ENCODE results near the gene TTC32. TPM values are rescaled to one million over a fixed set of nuclear protein-coding genes. Genes with fewer than 3 reads are reported as not detected.

TTC32 gene
- total RNA-seq, 1 donor from 2014 or later = 4.2 TPM

- no peaks in the 10 kb centered on the region for H4K20me1 ChIP-seq (ENCODE audit: insufficient read depth, low read length)
- Mint-ChIP-seq H3K4me1 (ENCODE audit: low read depth, unreplicated experiment) (no peaks in the 10 kb centered on the region), H3K9me3 (ENCODE audit: unreplicated experiment) (peaks cover 5% of the 10 kb centered on the region), H3K27ac (ENCODE audit: unreplicated experiment) (no peak overlapping the region), H3K36me3 (ENCODE audit: low read depth, unreplicated experiment) (peaks cover 7% of the 10 kb centered on the region), H3K4me3 (ENCODE audit: unreplicated experiment) (no peak overlapping the region), H3K27me3 (ENCODE audit: low read depth, unreplicated experiment) (peaks cover 26% of the 10 kb centered on the region)
- no peak overlapping the region for H3K9ac ChIP-seq (ENCODE audit: low read length)
- TF ChIP-seq EZH2 (IDR thresholded peaks at IDR 0.05; ENCODE audit: insufficient read depth, low read length) = no peak
- no peak for TF ChIP-seq CTCF (IDR thresholded peaks at IDR 0.05; ENCODE audit: insufficient read depth, low read depth, low read length)
- no peak for DNase-seq (ENCODE audit: low read depth)
- no peak overlapping the region for H3K27ac ChIP-seq (ENCODE audit: low read depth, low read length)
- no peak overlapping the region for H3K4me2 ChIP-seq (ENCODE audit: low read length)
- H3K9me3 ChIP-seq (ENCODE audit: insufficient read depth, low read depth, low read length) = no peaks in the 10 kb centered on the region
- H3K4me1 ChIP-seq (ENCODE audit: insufficient read depth, low read length) = no peaks in the 10 kb centered on the region
- H3K36me3 ChIP-seq (ENCODE audit: insufficient read depth, low read length) = no peaks in the 10 kb centered on the region
- no peak overlapping the region for H2AFZ ChIP-seq (ENCODE audit: low read depth, low read length)
- H3K79me2 ChIP-seq (ENCODE audit: insufficient read depth, low read length) = no peaks in the 10 kb centered on the region
- no peak overlapping the region for H3K4me3 ChIP-seq (ENCODE audit: insufficient read depth, low read depth, low read length)
- no peak for FAIRE-seq
- no peaks in the 10 kb centered on the region for H3K27me3 ChIP-seq (ENCODE audit: insufficient read depth, low read length)
Measured at GRCh38 chr2:19879120-19879519, 22.7 kb downstream of the TTC32 start.

- Histone ChIP-seq H3K4me3 (ENCODE audit: insufficient read depth, low read depth, low read length) (no peak overlapping the region), H3K27ac (ENCODE audit: low read depth, low read length) (no peak overlapping the region), H3K9me3 (ENCODE audit: insufficient read depth, low read depth, low read length) (no peaks in the 10 kb centered on the region), H3K27me3 (ENCODE audit: insufficient read depth, low read length) (no peaks in the 10 kb centered on the region), H2AFZ (ENCODE audit: low read depth, low read length) (no peak overlapping the region), H3K4me1 (ENCODE audit: insufficient read depth, low read length) (no peaks in the 10 kb centered on the region), H3K4me2 (ENCODE audit: low read length) (no peak overlapping the region), H4K20me1 (ENCODE audit: insufficient read depth, low read length) (no peaks in the 10 kb centered on the region), H3K36me3 (ENCODE audit: insufficient read depth, low read length) (no peaks in the 10 kb centered on the region), H3K79me2 (ENCODE audit: insufficient read depth, low read length) (no peaks in the 10 kb centered on the region), H3K9ac (ENCODE audit: low read length) (no peak overlapping the region)
- H3K4me1 Mint-ChIP-seq (ENCODE audit: low read depth, unreplicated experiment) = no peaks in the 10 kb centered on the region
- no peak for DNase-seq (ENCODE audit: low read depth)
- H3K36me3 Mint-ChIP-seq (ENCODE audit: low read depth, unreplicated experiment) = peaks cover 7% of the 10 kb centered on the region
- H3K27ac Mint-ChIP-seq (ENCODE audit: unreplicated experiment) = no peak overlapping the region
- H3K27me3 Mint-ChIP-seq (ENCODE audit: low read depth, unreplicated experiment) = peaks cover 24% of the 10 kb centered on the region
- FAIRE-seq = no peak
- TF ChIP-seq EZH2 (IDR thresholded peaks at IDR 0.05; ENCODE audit: insufficient read depth, low read length) (no peak), CTCF (IDR thresholded peaks at IDR 0.05; ENCODE audit: insufficient read depth, low read depth, low read length) (no peak)
- no peak overlapping the region for H3K4me3 Mint-ChIP-seq (ENCODE audit: unreplicated experiment)
- H3K9me3 Mint-ChIP-seq (ENCODE audit: unreplicated experiment) = peaks cover 6% of the 10 kb centered on the region
Measured at GRCh38 chr2:19878268-19879046, 23.3 kb downstream of the TTC32 start.

- no peaks in the 10 kb centered on the region for H3K9me3 ChIP-seq (ENCODE audit: insufficient read depth, low read depth, low read length)
- no peaks in the 10 kb centered on the region for H3K4me1 ChIP-seq (ENCODE audit: insufficient read depth, low read length)
- H3K27me3 ChIP-seq (ENCODE audit: insufficient read depth, low read length) = no peaks in the 10 kb centered on the region
- no peak overlapping the region for H2AFZ ChIP-seq (ENCODE audit: low read depth, low read length)
- peaks cover 5% of the 10 kb centered on the region for H3K36me3 Mint-ChIP-seq (ENCODE audit: low read depth, unreplicated experiment)
- no peak overlapping the region for H3K27ac ChIP-seq (ENCODE audit: low read depth, low read length)
- H3K9ac ChIP-seq (ENCODE audit: low read length) = no peak overlapping the region
- H3K4me1 Mint-ChIP-seq (ENCODE audit: low read depth, unreplicated experiment) = no peaks in the 10 kb centered on the region
- TF ChIP-seq EZH2 (IDR thresholded peaks at IDR 0.05; ENCODE audit: insufficient read depth, low read length) = no peak
- TF ChIP-seq CTCF (IDR thresholded peaks at IDR 0.05; ENCODE audit: insufficient read depth, low read depth, low read length) = no peak
- no peaks in the 10 kb centered on the region for H4K20me1 ChIP-seq (ENCODE audit: insufficient read depth, low read length)
- H3K4me2 ChIP-seq (ENCODE audit: low read length) = no peak overlapping the region
- DNase-seq (ENCODE audit: low read depth) = peak; percentile 16
- FAIRE-seq = no peak
- H3K4me3 ChIP-seq (ENCODE audit: insufficient read depth, low read depth, low read length) = no peak overlapping the region
- no peak overlapping the region for H3K4me3 Mint-ChIP-seq (ENCODE audit: unreplicated experiment)
- H3K79me2 ChIP-seq (ENCODE audit: insufficient read depth, low read length) = no peaks in the 10 kb centered on the region
- no peak overlapping the region for H3K27ac Mint-ChIP-seq (ENCODE audit: unreplicated experiment)
- H3K27me3 Mint-ChIP-seq (ENCODE audit: low read depth, unreplicated experiment) = peaks cover 17% of the 10 kb centered on the region
- no peaks in the 10 kb centered on the region for H3K36me3 ChIP-seq (ENCODE audit: insufficient read depth, low read length)
- H3K9me3 Mint-ChIP-seq (ENCODE audit: unreplicated experiment) = peaks cover 6% of the 10 kb centered on the region
Measured at GRCh38 chr2:19876751-19877150, 25.0 kb downstream of the TTC32 start.

Measured in astrocyte (in vitro differentiated cells and primary cell).